AG09309 (cell line): Measurements from ENCODE around the gene BACE2.

Experiments used
- DNase-seq: peaks from one replicate; pipeline ENCODE4 v3.0.0-alpha.2; 2010; ENCODE audit warnings: low read depth
- H3K4me3 ChIP-seq: 2 replicates; pipeline ENCODE4 v1.5.1; 2011; ENCODE audit warnings: mild to moderate bottlenecking, low read depth, low read length, moderate library complexity; ENCODE audit not compliant: control insufficient read depth
- TF ChIP-seq, protein P1 (sequence below): IDR thresholded peaks from 2 replicates; pipeline ENCODE4 v1.5.1; 2011; ENCODE audit warnings: mild to moderate bottlenecking, low read depth, low read length, inconsistent platforms; ENCODE audit not compliant: insufficient read depth, control insufficient read depth; ENCODE audit errors: missing control alignments

Gene BACE2

GRCh38 chr21:41130883-41131282, 37.1 kb upstream of the BACE2 start:
- TF ChIP-seq, protein P1, sequence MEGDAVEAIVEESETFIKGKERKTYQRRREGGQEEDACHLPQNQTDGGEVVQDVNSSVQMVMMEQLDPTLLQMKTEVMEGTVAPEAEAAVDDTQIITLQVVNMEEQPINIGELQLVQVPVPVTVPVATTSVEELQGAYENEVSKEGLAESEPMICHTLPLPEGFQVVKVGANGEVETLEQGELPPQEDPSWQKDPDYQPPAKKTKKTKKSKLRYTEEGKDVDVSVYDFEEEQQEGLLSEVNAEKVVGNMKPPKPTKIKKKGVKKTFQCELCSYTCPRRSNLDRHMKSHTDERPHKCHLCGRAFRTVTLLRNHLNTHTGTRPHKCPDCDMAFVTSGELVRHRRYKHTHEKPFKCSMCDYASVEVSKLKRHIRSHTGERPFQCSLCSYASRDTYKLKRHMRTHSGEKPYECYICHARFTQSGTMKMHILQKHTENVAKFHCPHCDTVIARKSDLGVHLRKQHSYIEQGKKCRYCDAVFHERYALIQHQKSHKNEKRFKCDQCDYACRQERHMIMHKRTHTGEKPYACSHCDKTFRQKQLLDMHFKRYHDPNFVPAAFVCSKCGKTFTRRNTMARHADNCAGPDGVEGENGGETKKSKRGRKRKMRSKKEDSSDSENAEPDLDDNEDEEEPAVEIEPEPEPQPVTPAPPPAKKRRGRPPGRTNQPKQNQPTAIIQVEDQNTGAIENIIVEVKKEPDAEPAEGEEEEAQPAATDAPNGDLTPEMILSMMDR = no peak
- no peak for DNase-seq
- H3K4me3 ChIP-seq = no peak overlapping the region

- TF ChIP-seq, protein P1 = peak; percentile 64
- DNase-seq = peak; percentile 11
- H3K4me3 ChIP-seq = no peak overlapping the region
Measured at GRCh38 chr21:41133874-41134522, 34.0 kb upstream of the BACE2 start.

- TF ChIP-seq, protein P1 = no peak
- no peak overlapping the region for H3K4me3 ChIP-seq
- DNase-seq = no peak
Measured at GRCh38 chr21:41135746-41136145, 32.2 kb upstream of the BACE2 start.

- TF ChIP-seq, protein P1 = no peak
- DNase-seq = no peak
- no peak overlapping the region for H3K4me3 ChIP-seq
Measured at GRCh38 chr21:41136286-41136685, 31.7 kb upstream of the BACE2 start.

DNA sequence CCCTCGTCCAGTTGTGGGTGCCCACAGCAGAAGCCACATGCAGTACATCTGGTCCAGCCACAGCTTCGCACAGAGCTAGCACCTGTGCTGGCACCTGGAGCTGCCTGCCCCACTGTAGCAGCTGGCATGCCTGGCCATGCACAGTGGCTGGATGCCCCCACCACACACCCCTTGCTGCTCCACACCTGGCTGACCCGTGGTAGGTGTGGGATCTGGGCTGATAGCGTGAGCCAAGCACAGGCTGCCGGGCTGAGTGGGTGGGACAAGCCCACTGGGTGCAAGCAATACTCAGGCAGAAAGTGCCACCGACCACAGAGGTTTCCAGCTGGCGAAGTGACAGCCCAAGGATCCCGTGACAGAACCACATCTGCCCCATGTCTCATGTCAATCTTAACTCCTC, 30.6 kb upstream of the BACE2 start:
- DNase-seq = no peak
- TF ChIP-seq, protein P1 = no peak
- H3K4me3 ChIP-seq = no peak overlapping the region

DNA sequence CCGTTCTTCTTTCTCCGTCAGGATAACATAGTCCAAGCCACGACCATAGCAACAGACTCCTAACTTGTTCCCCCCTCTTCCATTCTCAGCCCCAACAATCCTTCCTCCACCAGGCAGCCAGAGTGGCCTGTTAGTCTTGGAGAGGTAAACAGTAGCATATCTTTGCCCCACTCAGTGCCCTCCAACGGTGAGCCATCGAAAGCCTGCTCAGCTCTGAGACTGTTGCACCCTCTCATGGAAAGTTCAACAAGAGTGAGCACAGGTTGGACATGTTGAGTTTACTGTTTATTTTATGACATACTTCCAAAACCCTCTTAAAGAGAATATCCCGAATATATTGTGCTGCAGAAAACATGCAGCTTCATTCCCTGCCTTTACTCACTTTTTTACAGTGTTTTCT, 30.1 kb upstream of the BACE2 start:
- TF ChIP-seq, protein P1 = no peak
- H3K4me3 ChIP-seq = no peak overlapping the region
- no peak for DNase-seq
